DND-41 (cell line): Measurements from ENCODE around the gene TRAF3IP3.

Source experiments
- ATAC-seq: fragments of 200-7000 bp; cut with Tn5 transposase; 3 replicates; pipeline ENCODE4 v1.9.1; 2021; ENCODE audit warnings: low read depth; ENCODE audit not compliant: insufficient read depth
- DNase-seq: peaks from one replicate; pipeline ENCODE4 v3.0.0-alpha.2; 2020
- H2AFZ ChIP-seq: 2 replicates; pipeline ENCODE4 v1.6.0; 2012; ENCODE audit warnings: low read depth, low read length
- H3K27ac ChIP-seq: 2 replicates; pipeline ENCODE4 v1.5.1; 2012; ENCODE audit warnings: low read length, inconsistent platforms
- H3K27me3 ChIP-seq: fragments of 200-600 bp; sonication (generic); 2 replicates; pipeline ENCODE4 v1.6.0; 2012; ENCODE audit warnings: low read length, mild to moderate bottlenecking, inconsistent platforms; ENCODE audit not compliant: insufficient read depth, poor library complexity
- H3K36me3 ChIP-seq: 2 replicates; pipeline ENCODE4 v1.5.1; 2012; ENCODE audit warnings: low read length, inconsistent platforms; ENCODE audit not compliant: insufficient read depth
- H3K4me1 ChIP-seq: 2 replicates; pipeline ENCODE4 v1.5.1; 2012; ENCODE audit warnings: mild to moderate bottlenecking, low read length; ENCODE audit not compliant: insufficient read depth
- H3K4me2 ChIP-seq: 2 replicates; pipeline ENCODE4 v1.6.0; 2012; ENCODE audit warnings: mild to moderate bottlenecking, moderate library complexity, low read length, inconsistent platforms; ENCODE audit not compliant: insufficient read depth
- H3K4me3 ChIP-seq, 2 experiments: fragments of 200-600 bp in 1 of 2; shearing (Covaris generic) in 1 of 2; 2 replicates each; pipeline ENCODE4 v1.5.1; 2012 to 2016; ENCODE audit warnings: inconsistent platforms in 2 of 2, low read length in 2 of 2, mild to moderate bottlenecking in 2 of 2, low read depth in 1 of 2, moderate library complexity in 1 of 2
- H3K79me2 ChIP-seq: 2 replicates; pipeline ENCODE4 v1.6.0; 2012; ENCODE audit warnings: low read length, inconsistent platforms; ENCODE audit not compliant: insufficient read depth
- H3K9ac ChIP-seq: 2 replicates; pipeline ENCODE4 v1.6.0; 2012; ENCODE audit warnings: low read depth, mild to moderate bottlenecking, inconsistent platforms, low read length, moderate library complexity
- H3K9me3 ChIP-seq: 2 replicates; pipeline ENCODE4 v1.5.1; 2012; ENCODE audit warnings: low read length, moderate library complexity, mild to moderate bottlenecking, inconsistent platforms; ENCODE audit not compliant: insufficient read depth, severe bottlenecking
- H4K20me1 ChIP-seq: 2 replicates; pipeline ENCODE4 v1.6.0; 2012; ENCODE audit warnings: low read length; ENCODE audit not compliant: insufficient read depth
- EZH2 ChIP-seq: IDR thresholded peaks from 3 replicates; pipeline ENCODE4 v1.6.1; 2012; ENCODE audit warnings: borderline replicate concordance, low read depth, mild to moderate bottlenecking, moderate library complexity, low read length, inconsistent platforms; ENCODE audit not compliant: severe bottlenecking
- TF ChIP-seq, protein P1 (sequence below): IDR thresholded peaks from 2 replicates; pipeline ENCODE4 v1.5.1; 2012; ENCODE audit warnings: borderline replicate concordance, low read length, moderate library complexity, mild to moderate bottlenecking; ENCODE audit not compliant: poor library complexity, severe bottlenecking; ENCODE audit errors: extremely low read depth

Gene TRAF3IP3

DNA sequence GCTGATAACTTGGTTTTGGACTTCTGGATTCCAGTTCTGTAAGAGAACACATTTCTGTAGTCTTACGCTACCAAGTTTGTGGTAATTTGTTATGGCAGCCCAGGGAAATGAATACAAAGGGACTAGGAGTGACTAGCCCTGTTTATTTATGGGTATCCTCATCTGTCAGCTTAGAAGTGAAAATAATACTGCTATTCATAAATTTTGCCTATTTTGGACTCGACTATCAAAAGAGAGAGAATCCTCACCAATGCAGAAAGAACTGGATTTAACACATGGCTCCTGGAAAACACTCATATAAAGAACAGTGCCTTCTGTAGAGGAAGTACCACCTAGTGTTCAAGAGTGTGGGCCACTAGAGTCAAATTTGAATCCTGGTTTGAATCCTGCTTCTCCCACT, 28.6 kb upstream of the TRAF3IP3 start:
- Histone ChIP-seq H3K9me3 (no peaks in the 10 kb centered on the region), H3K79me2 (no peaks in the 10 kb centered on the region), H2AFZ (no peak overlapping the region), H3K4me1 (no peaks in the 10 kb centered on the region), H4K20me1 (no peaks in the 10 kb centered on the region), H3K27me3 (no peaks in the 10 kb centered on the region), H3K36me3 (no peaks in the 10 kb centered on the region), H3K27ac (no peak overlapping the region), H3K4me3 (no peak overlapping the region), H3K9ac (no peak overlapping the region), H3K4me2 (no peak overlapping the region)
- DNase-seq (no peak), ATAC-seq (no peak)
- TF ChIP-seq, protein P1, sequence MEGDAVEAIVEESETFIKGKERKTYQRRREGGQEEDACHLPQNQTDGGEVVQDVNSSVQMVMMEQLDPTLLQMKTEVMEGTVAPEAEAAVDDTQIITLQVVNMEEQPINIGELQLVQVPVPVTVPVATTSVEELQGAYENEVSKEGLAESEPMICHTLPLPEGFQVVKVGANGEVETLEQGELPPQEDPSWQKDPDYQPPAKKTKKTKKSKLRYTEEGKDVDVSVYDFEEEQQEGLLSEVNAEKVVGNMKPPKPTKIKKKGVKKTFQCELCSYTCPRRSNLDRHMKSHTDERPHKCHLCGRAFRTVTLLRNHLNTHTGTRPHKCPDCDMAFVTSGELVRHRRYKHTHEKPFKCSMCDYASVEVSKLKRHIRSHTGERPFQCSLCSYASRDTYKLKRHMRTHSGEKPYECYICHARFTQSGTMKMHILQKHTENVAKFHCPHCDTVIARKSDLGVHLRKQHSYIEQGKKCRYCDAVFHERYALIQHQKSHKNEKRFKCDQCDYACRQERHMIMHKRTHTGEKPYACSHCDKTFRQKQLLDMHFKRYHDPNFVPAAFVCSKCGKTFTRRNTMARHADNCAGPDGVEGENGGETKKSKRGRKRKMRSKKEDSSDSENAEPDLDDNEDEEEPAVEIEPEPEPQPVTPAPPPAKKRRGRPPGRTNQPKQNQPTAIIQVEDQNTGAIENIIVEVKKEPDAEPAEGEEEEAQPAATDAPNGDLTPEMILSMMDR, result no peak
- no peak for TF ChIP-seq EZH2

DNA sequence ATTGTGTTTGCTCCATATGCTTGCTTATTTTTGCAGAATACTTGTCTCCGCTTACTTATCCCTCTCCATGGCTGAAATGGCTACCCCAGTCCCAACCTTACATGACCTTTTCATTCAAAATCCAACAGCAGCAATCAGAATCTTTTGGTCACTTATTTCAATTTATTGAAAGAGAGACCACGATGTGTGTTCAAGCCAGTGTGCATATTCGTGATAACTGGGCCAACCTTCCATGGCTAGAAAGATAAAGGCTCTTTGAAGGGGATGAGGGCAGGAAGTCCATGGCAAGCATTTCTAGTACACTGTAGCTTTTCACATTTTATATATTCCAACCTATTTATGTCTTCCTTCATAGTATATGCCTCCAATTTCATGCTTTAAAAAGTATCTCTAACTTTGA, 28.1 kb upstream of the TRAF3IP3 start:
- no peaks in the 10 kb centered on the region for H3K4me1 ChIP-seq
- H4K20me1 ChIP-seq, result no peaks in the 10 kb centered on the region

DNA sequence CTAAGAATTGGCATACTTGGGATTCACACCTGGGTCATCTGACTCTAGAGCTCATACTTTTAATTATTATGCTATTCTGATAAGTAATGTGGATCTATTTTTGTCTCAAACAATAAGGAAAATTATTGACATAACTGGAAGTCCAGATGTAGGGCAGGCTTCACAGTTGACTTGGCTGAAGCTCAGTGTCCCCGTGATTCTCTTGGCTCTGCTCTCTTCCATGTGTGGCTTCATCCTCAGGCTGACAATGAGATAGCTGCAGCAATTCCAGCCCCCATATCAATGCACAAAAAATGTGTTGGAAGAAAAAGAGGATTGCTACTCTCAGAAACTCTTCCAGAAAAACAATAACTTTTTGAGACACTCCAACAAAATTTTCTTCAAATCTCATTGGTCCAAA, 27.4 kb upstream of the TRAF3IP3 start:
- Histone ChIP-seq H3K9ac (no peak overlapping the region), H3K4me3 (no peak overlapping the region), H2AFZ (no peak overlapping the region), H3K27ac (no peak overlapping the region), H3K4me2 (no peak overlapping the region), H3K9me3 (no peaks in the 10 kb centered on the region), H3K79me2 (no peaks in the 10 kb centered on the region), H4K20me1 (no peaks in the 10 kb centered on the region), H3K27me3 (no peaks in the 10 kb centered on the region), H3K4me1 (no peaks in the 10 kb centered on the region), H3K36me3 (no peaks in the 10 kb centered on the region)
- no peak for TF ChIP-seq EZH2
- TF ChIP-seq, protein P1, result no peak
- ATAC-seq (no peak), DNase-seq (no peak)

More for the DNA sequence above, 28.1 kb upstream of the TRAF3IP3 start:
- DNase-seq (no peak), ATAC-seq (no peak)
- Histone ChIP-seq H3K9me3 (no peaks in the 10 kb centered on the region), H3K4me3 (no peak overlapping the region), H3K79me2 (no peaks in the 10 kb centered on the region), H3K27me3 (no peaks in the 10 kb centered on the region), H3K27ac (no peak overlapping the region), H3K4me2 (no peak overlapping the region), H3K9ac (no peak overlapping the region), H2AFZ (no peak overlapping the region), H3K36me3 (no peaks in the 10 kb centered on the region)
- TF ChIP-seq, protein P1, result no peak
- TF ChIP-seq EZH2, result no peak

DNA sequence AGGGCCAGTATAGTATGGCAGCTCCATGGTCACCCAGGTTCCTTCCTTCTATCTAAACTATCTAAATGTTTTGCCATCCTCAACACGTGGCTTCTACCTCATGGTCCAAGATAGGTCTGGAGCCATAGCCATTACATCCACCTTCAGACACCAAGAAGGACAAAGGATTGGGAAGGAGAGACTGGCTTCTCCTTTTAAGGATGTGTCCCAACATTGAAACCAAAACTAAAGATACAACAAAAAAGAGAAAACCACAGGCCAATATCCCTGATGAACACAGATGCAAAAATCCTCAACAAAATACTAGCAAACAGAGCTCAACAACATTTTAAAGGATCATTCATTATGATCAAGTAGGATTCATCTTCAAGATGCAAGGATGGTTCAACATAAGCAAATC, 26.4 kb upstream of the TRAF3IP3 start:
- no peak overlapping the region for H3K4me3 ChIP-seq
- no peaks in the 10 kb centered on the region for H3K4me1 ChIP-seq
- TF ChIP-seq EZH2, result no peak
- TF ChIP-seq, protein P1, result no peak
- no peak for DNase-seq
- no peaks in the 10 kb centered on the region for H3K79me2 ChIP-seq
- no peak overlapping the region for H2AFZ ChIP-seq
- no peak for ATAC-seq
- no peak overlapping the region for H3K27ac ChIP-seq
- no peak overlapping the region for H3K9ac ChIP-seq
- no peaks in the 10 kb centered on the region for H4K20me1 ChIP-seq
- no peaks in the 10 kb centered on the region for H3K9me3 ChIP-seq
- no peaks in the 10 kb centered on the region for H3K27me3 ChIP-seq
- H3K36me3 ChIP-seq, result no peaks in the 10 kb centered on the region
- H3K4me2 ChIP-seq, result no peak overlapping the region
